Activated CD8-positive, alpha-beta memory T cell treated with anti-CD3 and anti-CD28 coated beads, Interleukin-2, amount 50 U/mL, for 48 hours (primary cell): Measurements from ENCODE around the gene SLC50A1.
A peak's percentile ranks its signal among the peaks of the same experiment; 100 is the strongest.

Source experiments
- DNase-seq: peaks from one replicate; pipeline ENCODE4 v3.0.0-alpha.2; 2020

Gene SLC50A1

DNA sequence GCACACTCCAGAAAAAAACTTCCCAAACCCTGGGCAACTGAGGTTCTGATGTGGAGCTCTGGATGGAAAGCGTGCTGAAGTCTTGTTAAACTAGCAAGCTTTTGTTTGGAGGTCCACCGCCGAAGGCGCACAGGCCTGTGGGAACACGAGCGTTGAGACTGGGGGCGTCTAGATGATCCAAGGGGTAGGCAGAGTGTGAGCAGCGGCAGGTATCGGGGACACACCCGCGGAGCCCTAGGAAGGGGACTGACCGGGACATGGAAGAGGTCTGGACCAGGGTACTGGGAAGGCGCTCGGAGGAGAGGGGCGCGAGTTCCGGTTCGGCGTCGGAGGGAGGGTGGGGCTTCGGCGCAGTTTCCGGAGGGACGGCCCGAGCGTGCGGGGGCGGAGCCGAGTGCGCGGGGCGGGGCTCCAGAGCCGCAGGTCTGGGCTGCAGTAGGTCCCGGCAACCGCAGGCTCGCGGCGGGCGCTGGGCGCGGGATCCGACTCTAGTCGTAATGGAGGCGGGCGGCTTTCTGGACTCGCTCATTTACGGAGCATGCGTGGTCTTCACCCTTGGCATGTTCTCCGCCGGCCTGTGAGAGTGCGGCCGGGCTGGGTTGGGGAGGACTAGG lies at the start of gene SLC50A1:
SLC50A1 (plus strand) TSS at position 438 of the 614 bp plus-strand sequence; CDS start at position 498, 60 bp downstream.
- DNase-seq = peak; percentile 97

DNA sequence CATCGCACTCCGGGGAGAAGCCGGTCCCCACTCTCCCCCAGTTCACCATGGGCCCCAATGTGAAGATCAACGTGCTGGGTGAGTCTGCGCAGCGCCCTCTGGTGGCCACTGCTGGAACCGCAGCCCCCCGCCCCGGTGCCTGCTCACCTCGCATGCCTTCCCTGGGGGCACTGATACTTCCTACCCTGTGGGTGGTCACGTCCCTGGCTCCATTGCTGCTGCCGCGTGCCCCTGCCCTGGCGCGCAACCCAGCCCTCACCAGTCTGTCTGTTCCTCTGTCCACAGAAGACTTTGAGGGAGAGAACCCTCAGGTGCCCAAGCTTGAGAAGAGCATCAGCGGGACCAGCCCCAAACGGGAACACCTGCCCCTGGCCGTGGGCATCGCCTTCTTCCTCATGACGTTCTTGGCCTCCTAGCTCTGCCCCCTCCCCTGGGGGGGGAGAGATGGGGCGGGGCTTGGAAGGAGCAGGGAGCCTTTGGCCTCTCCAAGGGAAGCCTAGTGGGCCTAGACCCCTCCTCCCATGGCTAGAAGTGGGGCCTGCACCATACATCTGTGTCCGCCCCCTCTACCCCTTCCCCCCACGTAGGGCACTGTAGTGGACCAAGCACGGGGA lies 49.4 kb upstream of the SLC50A1 start:
- DNase-seq = peak; percentile 99

DNA sequence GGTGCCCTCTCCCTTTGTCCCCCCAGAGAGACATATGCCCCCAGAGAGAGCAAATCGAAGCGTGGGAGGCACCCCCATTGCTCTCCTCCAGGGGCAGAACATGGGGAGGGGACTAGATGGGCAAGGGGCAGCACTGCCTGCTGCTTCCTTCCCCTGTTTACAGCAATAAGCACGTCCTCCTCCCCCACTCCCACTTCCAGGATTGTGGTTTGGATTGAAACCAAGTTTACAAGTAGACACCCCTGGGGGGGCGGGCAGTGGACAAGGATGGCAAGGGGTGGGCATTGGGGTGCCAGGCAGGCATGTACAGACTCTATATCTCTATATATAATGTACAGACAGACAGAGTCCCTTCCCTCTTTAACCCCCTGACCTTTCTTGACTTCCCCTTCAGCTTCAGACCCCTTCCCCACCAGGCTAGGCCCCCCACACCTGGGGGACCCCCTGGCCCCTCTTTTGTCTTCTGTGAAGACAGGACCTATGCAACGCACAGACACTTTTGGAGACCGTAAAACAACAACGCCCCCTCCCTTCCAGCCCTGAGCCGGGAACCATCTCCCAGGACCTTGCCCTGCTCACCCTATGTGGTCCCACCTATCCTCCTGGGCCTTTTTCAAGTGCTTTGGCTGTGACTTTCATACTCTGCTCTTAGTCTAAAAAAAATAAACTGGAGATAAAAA lies 48.7 kb upstream of the SLC50A1 start:
- DNase-seq = no peak

- peak; percentile 97 for DNase-seq
Observed at GRCh38 chr1:155091071-155092051, 44.3 kb upstream of the SLC50A1 start.

- no peak for DNase-seq
Observed at GRCh38 chr1:155092131-155092530, 43.5 kb upstream of the SLC50A1 start.

DNA sequence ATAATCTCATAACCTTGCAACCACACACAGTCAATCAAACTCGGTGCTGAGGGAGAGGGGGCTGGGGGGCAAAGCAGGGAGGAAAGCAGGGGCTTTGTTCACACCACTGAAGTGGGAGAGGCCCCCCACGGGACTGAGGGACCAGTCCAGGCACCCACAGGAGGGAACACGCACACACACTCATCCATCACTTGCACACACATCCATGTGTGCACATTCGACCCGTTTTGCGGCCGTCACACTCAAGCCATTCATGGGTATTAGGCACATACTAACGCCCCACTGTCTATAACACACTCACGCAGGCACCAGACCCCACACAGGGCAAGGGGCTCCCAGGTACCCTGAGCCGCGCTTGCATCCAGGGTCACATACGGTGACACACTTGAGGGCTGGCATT lies 43.0 kb upstream of the SLC50A1 start:
- DNase-seq = no peak

- DNase-seq = no peak
Observed at GRCh38 chr1:155093911-155094621, 41.6 kb upstream of the SLC50A1 start.

DNA sequence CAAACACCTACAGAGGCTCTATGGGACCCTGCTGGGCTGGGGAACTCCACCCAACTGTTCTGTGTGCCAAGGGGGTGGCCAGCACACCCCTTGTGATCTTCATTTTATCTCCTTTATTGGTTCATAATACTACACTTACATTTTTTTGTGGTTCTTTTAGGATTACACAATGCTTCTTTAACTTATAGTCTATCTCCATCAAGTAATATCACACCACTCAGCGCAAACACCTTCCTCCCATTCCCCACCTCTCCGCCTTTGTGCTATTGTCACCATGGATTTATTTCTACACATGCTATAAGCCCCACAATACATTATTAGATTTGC lies 41.1 kb upstream of the SLC50A1 start:
- no peak for DNase-seq

GRCh38 chr1:155099331-155099730 lies 36.3 kb upstream of the SLC50A1 start:
- no peak for DNase-seq

DNA sequence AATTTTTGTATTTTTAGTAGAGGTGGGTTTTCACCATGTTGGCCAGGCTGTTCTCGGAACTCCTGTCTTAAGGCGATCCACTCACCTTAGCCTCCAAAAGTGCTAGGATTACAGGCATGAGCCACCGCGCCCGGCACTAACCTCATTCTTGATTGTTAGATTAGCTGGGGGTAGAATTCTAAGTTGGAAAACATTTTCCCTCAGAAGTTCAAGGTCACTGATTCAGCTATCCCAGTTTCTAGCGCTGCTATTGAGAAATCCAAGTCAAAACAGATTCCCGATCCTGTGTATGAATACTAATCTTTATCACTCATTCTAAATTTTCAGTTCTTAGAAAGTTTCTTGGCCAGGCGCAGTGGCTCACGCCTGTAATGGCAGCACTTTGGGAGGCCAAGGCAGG lies 32.3 kb upstream of the SLC50A1 start:
- DNase-seq = no peak

GRCh38 chr1:155104605-155105534 lies 30.8 kb upstream of the SLC50A1 start:
- DNase-seq = no peak

DNA sequence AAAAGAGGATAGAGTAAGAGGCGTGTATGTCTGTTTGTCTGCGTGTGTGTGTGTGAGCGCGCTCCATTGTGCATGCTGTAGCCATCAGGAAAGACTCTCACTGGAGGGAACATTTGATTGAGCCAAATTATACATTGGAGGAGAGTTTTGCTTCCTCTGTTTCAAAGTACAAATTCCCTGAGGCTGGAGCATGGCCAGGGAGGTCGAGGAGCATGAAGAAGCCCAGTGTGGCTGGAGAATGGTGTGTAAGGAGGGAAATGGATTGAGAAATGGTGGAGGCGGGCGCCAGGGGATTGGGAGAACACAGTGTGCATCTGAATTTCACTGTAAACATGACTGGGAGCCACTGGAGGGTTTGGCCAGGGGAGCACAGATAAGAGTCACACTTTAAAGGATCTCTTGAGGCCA lies 30.0 kb upstream of the SLC50A1 start:
- no peak for DNase-seq

DNA sequence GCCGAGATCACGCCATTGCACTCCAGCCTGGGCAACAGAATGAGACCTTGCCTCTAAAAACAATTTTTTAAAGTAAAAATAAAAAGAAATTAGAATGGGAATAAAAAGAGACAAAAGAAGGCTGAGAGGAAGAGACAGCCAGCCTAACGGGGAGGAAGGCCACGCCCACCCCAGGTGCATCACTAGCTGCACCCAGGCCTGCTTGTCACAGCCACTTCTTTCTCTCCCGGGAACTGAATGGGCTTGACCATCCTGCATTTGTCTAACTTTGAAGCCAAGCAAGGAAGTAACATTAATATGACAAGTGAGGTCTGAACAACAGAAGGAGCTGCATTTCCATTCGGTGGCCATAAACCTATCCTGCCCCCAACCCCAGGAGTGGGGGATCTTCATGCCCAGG lies 28.8 kb upstream of the SLC50A1 start:
- DNase-seq = no peak

GRCh38 chr1:155107309-155108264 lies 28.1 kb upstream of the SLC50A1 start:
- DNase-seq = no peak

GRCh38 chr1:155108296-155108695 lies 27.4 kb upstream of the SLC50A1 start:
- DNase-seq = no peak

GRCh38 chr1:155110381-155110780 lies 25.3 kb upstream of the SLC50A1 start:
- no peak for DNase-seq

DNA sequence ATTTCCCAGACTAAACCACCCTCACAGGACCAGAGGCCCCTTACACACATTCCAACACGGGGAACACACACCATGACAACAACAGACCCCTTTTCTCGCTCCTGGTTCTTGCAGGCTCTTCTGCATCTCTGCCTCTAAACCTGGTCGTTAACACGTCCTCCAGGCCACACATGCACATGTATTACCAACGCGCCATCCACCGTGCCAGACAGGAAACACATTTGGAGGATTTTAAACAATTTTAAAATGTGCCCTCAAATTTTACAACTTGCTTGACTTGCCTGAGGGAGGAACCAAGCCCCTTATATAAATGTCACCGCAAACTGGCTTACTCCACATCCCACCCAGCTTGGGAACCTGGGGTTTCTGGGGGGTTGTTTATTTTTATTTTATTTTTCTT lies 24.8 kb upstream of the SLC50A1 start:
- DNase-seq = no peak

DNA sequence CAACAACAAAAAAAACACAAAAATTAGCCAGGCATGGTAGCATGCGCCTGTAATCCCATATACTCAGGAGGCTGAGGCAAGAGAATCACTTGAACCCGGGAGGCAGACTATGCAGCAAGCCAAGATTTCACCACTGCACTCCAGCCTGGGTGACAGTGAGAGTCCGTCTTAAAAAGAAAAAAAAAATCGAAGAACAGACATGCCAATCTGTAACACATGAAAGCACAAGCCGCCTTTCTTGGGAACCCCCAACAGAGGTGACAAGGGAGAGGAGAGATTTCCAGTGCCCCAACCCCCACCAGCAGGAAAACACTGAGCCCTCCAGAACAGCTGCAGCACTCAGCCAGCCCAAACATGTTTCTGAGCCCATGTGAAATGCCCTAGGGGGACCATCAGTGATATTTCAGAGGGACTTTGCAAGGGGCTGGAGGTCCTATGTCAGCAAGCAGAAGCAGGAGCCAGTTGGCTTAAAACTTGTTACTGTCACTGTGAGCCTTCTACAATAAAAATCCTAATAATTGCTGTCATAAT lies 22.1 kb upstream of the SLC50A1 start:
- no peak for DNase-seq

DNA sequence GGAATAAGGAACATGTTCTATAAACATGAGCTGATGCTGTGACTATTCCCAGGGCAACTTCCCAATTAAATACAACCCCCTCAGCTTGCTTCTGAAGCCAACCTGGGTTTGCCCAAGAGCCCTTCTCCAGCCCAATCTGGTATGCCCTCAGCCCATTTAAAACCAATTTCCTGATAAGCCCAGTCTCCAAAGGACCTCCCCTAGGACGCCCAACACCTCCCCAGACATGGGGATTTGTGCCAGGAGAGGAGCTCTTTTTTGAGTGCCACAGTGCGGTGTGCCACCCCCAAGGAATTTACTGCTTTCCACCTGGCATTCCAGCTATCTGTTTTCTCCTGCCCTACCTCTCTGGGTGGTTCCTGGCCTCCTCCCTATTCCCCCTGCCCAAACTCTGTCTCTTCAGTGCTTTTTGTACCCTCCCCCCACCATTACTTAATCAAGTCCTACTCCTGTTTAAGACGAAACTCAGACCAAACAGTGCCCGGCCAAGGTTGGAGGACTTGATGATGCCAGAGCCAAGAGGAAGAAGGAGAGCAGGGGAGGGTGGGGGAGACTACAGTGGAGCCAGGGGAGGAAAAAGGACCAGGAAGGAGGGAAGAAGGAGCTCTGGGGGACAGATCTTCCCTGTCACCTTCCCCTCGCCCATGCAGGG lies 19.4 kb upstream of the SLC50A1 start:
- DNase-seq = no peak
